Activated naive CD4-positive, alpha-beta T cell treated with anti-CD3 and anti-CD28 coated beads for 36 hours (primary cell): ENCODE data around the gene NCKAP5. TPM values are rescaled to one million over a fixed set of nuclear protein-coding genes. Genes with fewer than 3 reads are reported as not detected.

ENCODE experiments used
- CTCF ChIA-PET: fragments of 350-600 bp; sonication (Branson Sonifier 250); formaldehyde crosslinking; loops from one replicate; lab custom pipeline; 2021; ENCODE audit warnings: antibody characterized with exemption; lab: Charles Lee
- DNase-seq: peaks from one replicate; pipeline ENCODE4 v3.0.0-alpha.2; 2020
- H3K27ac Mint-ChIP-seq: one replicate; pipeline ENCODE4 v1.8.0; 2021; ENCODE audit warnings: mild to moderate bottlenecking, mixed read lengths
- H3K27me3 Mint-ChIP-seq: one replicate; pipeline ENCODE4 v1.8.0; 2021; ENCODE audit warnings: low read depth, mixed read lengths
- H3K36me3 Mint-ChIP-seq: one replicate; pipeline ENCODE4 v1.8.0; 2021; ENCODE audit warnings: low read depth, mixed read lengths
- H3K4me1 Mint-ChIP-seq: one replicate; pipeline ENCODE4 v1.8.0; 2021; ENCODE audit warnings: low read depth, mixed read lengths
- H3K4me3 Mint-ChIP-seq: one replicate; pipeline ENCODE4 v1.8.0; 2021; ENCODE audit warnings: mild to moderate bottlenecking, moderate library complexity, mixed read lengths
- H3K9me3 Mint-ChIP-seq: one replicate; pipeline ENCODE4 v1.8.0; 2021; ENCODE audit warnings: mixed read lengths
- intact Hi-C: fragments of 100-400 bp; cut with micrococcal nuclease; formaldehyde crosslinking; loops from one replicate; pipeline ENCODE4 v1.15.1; 2023
- total RNA-seq, 2 experiments: library from RNA; stranded (reverse); gene quantifications; one replicate each; pipeline ENCODE4 v1.2.3, GENCODE V29; 2021

Gene NCKAP5
- total RNA-seq, 2 experiments from 2014 or later, result not detected

GRCh38 chr2:132757002-132757589 is 811.2 kb downstream of the NCKAP5 start:
- H3K9me3 Mint-ChIP-seq, result peaks cover 3% of the 10 kb centered on the region
- no peaks in the 10 kb centered on the region for H3K4me1 Mint-ChIP-seq
- H3K27ac Mint-ChIP-seq, result no peak overlapping the region
- no peak for DNase-seq
- H3K36me3 Mint-ChIP-seq, result peaks cover 1% of the 10 kb centered on the region
- no peak overlapping the region for H3K4me3 Mint-ChIP-seq
- intact Hi-C loops, result no loop called here
- no peaks in the 10 kb centered on the region for H3K27me3 Mint-ChIP-seq
- CTCF ChIA-PET, result no interaction called here

GRCh38 chr2:132754867-132755472 is 813.3 kb downstream of the NCKAP5 start:
- H3K27ac Mint-ChIP-seq, result no peak overlapping the region
- intact Hi-C loops, result no loop called here

GRCh38 chr2:132754392-132754791 is 813.9 kb downstream of the NCKAP5 start:
- DNase-seq, result no peak
- no peaks in the 10 kb centered on the region for H3K27me3 Mint-ChIP-seq
- H3K4me1 Mint-ChIP-seq, result no peaks in the 10 kb centered on the region
- no peak overlapping the region for H3K4me3 Mint-ChIP-seq
- intact Hi-C loops, result no loop called here
- no peak overlapping the region for H3K27ac Mint-ChIP-seq
- CTCF ChIA-PET, result interaction anchor here (0.6 kb wide), 1 partner anchor 15 kb away, joined by 3 read pairs; no protein-coding TSS in a partner anchor
- H3K36me3 Mint-ChIP-seq, result peaks cover 1% of the 10 kb centered on the region
- peaks cover 2% of the 10 kb centered on the region for H3K9me3 Mint-ChIP-seq

More at GRCh38 chr2:132754867-132755472, 813.3 kb downstream of the NCKAP5 start:
- Mint-ChIP-seq H3K9me3 (peaks cover 2% of the 10 kb centered on the region), H3K4me1 (no peaks in the 10 kb centered on the region), H3K36me3 (peaks cover 1% of the 10 kb centered on the region), H3K27me3 (no peaks in the 10 kb centered on the region), H3K4me3 (no peak overlapping the region)
- DNase-seq, result no peak
- CTCF ChIA-PET, result interaction anchor here (0.6 kb wide), 1 partner anchor 15 kb away, joined by 3 read pairs; no protein-coding TSS in a partner anchor

GRCh38 chr2:132752421-132753206 is 815.6 kb downstream of the NCKAP5 start:
- Mint-ChIP-seq H3K4me3 (no peak overlapping the region), H3K36me3 (no peaks in the 10 kb centered on the region), H3K27me3 (no peaks in the 10 kb centered on the region), H3K9me3 (no peaks in the 10 kb centered on the region), H3K27ac (no peak overlapping the region), H3K4me1 (no peaks in the 10 kb centered on the region)
- intact Hi-C loops, result no loop called here
- CTCF ChIA-PET, result no interaction called here
- no peak for DNase-seq

GRCh38 chr2:132751836-132752235 is 816.4 kb downstream of the NCKAP5 start:
- no peaks in the 10 kb centered on the region for H3K9me3 Mint-ChIP-seq
- CTCF ChIA-PET, result no interaction called here
- intact Hi-C loops, result no loop called here
- H3K36me3 Mint-ChIP-seq, result no peaks in the 10 kb centered on the region
- H3K27me3 Mint-ChIP-seq, result no peaks in the 10 kb centered on the region
- H3K4me3 Mint-ChIP-seq, result no peak overlapping the region
- H3K27ac Mint-ChIP-seq, result no peak overlapping the region
- no peaks in the 10 kb centered on the region for H3K4me1 Mint-ChIP-seq
- DNase-seq, result no peak

- CTCF ChIA-PET, result no interaction called here
- no peak for DNase-seq
- H3K27ac Mint-ChIP-seq, result no peak overlapping the region
- no peaks in the 10 kb centered on the region for H3K9me3 Mint-ChIP-seq
- intact Hi-C loops, result no loop called here
- no peaks in the 10 kb centered on the region for H3K36me3 Mint-ChIP-seq
- H3K4me3 Mint-ChIP-seq, result no peak overlapping the region
- H3K27me3 Mint-ChIP-seq, result no peaks in the 10 kb centered on the region
- H3K4me1 Mint-ChIP-seq, result no peaks in the 10 kb centered on the region
Observed at GRCh38 chr2:132750606-132751005, 817.7 kb downstream of the NCKAP5 start.

- H3K4me3 Mint-ChIP-seq, result no peak overlapping the region
- no peaks in the 10 kb centered on the region for H3K27me3 Mint-ChIP-seq
- no peak overlapping the region for H3K27ac Mint-ChIP-seq
- no peaks in the 10 kb centered on the region for H3K36me3 Mint-ChIP-seq
- H3K4me1 Mint-ChIP-seq, result no peaks in the 10 kb centered on the region
- intact Hi-C loops, result no loop called here
- CTCF ChIA-PET, result no interaction called here
- H3K9me3 Mint-ChIP-seq, result no peaks in the 10 kb centered on the region
- DNase-seq, result no peak
Observed at GRCh38 chr2:132747046-132747445, 821.2 kb downstream of the NCKAP5 start.

GRCh38 chr2:132741754-132742153 is 826.5 kb downstream of the NCKAP5 start:
- Mint-ChIP-seq H3K4me3 (no peak overlapping the region), H3K36me3 (no peaks in the 10 kb centered on the region), H3K27ac (no peak overlapping the region), H3K4me1 (no peaks in the 10 kb centered on the region), H3K27me3 (peaks cover 7% of the 10 kb centered on the region), H3K9me3 (no peaks in the 10 kb centered on the region)
- DNase-seq, result no peak
- intact Hi-C loops, result no loop called here
- CTCF ChIA-PET, result no interaction called here

GRCh38 chr2:132740081-132740720 is 828.1 kb downstream of the NCKAP5 start:
- Mint-ChIP-seq H3K36me3 (no peaks in the 10 kb centered on the region), H3K4me3 (no peak overlapping the region), H3K27me3 (peaks cover 7% of the 10 kb centered on the region), H3K9me3 (peaks cover 2% of the 10 kb centered on the region), H3K27ac (no peak overlapping the region), H3K4me1 (no peaks in the 10 kb centered on the region)
- CTCF ChIA-PET, result interaction anchor here (0.7 kb wide), 1 partner anchor 14 kb away, joined by 3 read pairs; no protein-coding TSS in a partner anchor
- DNase-seq, result no peak
- intact Hi-C loops, result no loop called here

GRCh38 chr2:132738223-132738622 is 830.0 kb downstream of the NCKAP5 start:
- H3K27me3 Mint-ChIP-seq, result peaks cover 7% of the 10 kb centered on the region
- H3K4me1 Mint-ChIP-seq, result no peaks in the 10 kb centered on the region
- DNase-seq, result no peak
- H3K9me3 Mint-ChIP-seq, result peaks cover 2% of the 10 kb centered on the region
- H3K27ac Mint-ChIP-seq, result no peak overlapping the region
- CTCF ChIA-PET, result no interaction called here
- no peaks in the 10 kb centered on the region for H3K36me3 Mint-ChIP-seq
- intact Hi-C loops, result no loop called here
- no peak overlapping the region for H3K4me3 Mint-ChIP-seq

- CTCF ChIA-PET, result no interaction called here
- H3K4me3 Mint-ChIP-seq, result no peak overlapping the region
- H3K27ac Mint-ChIP-seq, result no peak overlapping the region
- H3K27me3 Mint-ChIP-seq, result no peaks in the 10 kb centered on the region
- no peaks in the 10 kb centered on the region for H3K4me1 Mint-ChIP-seq
- no peaks in the 10 kb centered on the region for H3K36me3 Mint-ChIP-seq
- DNase-seq, result no peak
- peaks cover 8% of the 10 kb centered on the region for H3K9me3 Mint-ChIP-seq
- intact Hi-C loops, result no loop called here
Observed at GRCh38 chr2:132736059-132736458, 832.2 kb downstream of the NCKAP5 start.

- CTCF ChIA-PET, result interaction anchor here (0.6 kb wide), 1 partner anchor 30 kb away, joined by 4 read pairs; no protein-coding TSS in a partner anchor
- peaks cover 8% of the 10 kb centered on the region for H3K9me3 Mint-ChIP-seq
- no peak for DNase-seq
- intact Hi-C loops, result no loop called here
- H3K27ac Mint-ChIP-seq, result no peak overlapping the region
- H3K36me3 Mint-ChIP-seq, result no peaks in the 10 kb centered on the region
- no peak overlapping the region for H3K4me3 Mint-ChIP-seq
- H3K27me3 Mint-ChIP-seq, result no peaks in the 10 kb centered on the region
- no peaks in the 10 kb centered on the region for H3K4me1 Mint-ChIP-seq
Observed at GRCh38 chr2:132734961-132735360, 833.3 kb downstream of the NCKAP5 start.
